Trophoblast cell (in vitro differentiated cells and primary cell): ENCODE data around the gene SCNN1G.

Source experiments
- DNase-seq, 2 donors: peaks; one replicate each; pipeline ENCODE4 v3.0.0-alpha.2; 2016
- H2AFZ ChIP-seq: 2 replicates; pipeline ENCODE4 v1.6.1; 2013; ENCODE audit warnings: low read length, moderate library complexity, mild to moderate bottlenecking; ENCODE audit not compliant: insufficient read depth, poor library complexity
- H2AK5ac ChIP-seq: 2 replicates; pipeline ENCODE4 v1.6.1; 2013; ENCODE audit warnings: mild to moderate bottlenecking, low read length
- H2BK120ac ChIP-seq: 2 replicates; pipeline ENCODE4 v1.6.1; 2013; ENCODE audit warnings: low read length, mild to moderate bottlenecking, moderate library complexity; ENCODE audit not compliant: insufficient read depth, poor library complexity
- H2BK12ac ChIP-seq: 2 replicates; pipeline ENCODE4 v1.6.1; 2013; ENCODE audit warnings: mild to moderate bottlenecking, low read length, moderate library complexity
- H2BK5ac ChIP-seq: 2 replicates; pipeline ENCODE4 v1.6.1; 2013; ENCODE audit warnings: low read length, low read depth, moderate library complexity, mild to moderate bottlenecking; ENCODE audit not compliant: poor library complexity
- H3K14ac ChIP-seq: 2 replicates; pipeline ENCODE4 v1.6.1; 2013; ENCODE audit warnings: mild to moderate bottlenecking, low read length
- H3K18ac ChIP-seq: 2 replicates; pipeline ENCODE4 v1.6.1; 2013; ENCODE audit warnings: mild to moderate bottlenecking, low read length
- H3K23ac ChIP-seq: 2 replicates; pipeline ENCODE4 v1.6.1; 2013; ENCODE audit warnings: low read length
- H3K27ac ChIP-seq: 2 replicates; pipeline ENCODE4 v1.5.1; 2013; ENCODE audit warnings: low read depth, mild to moderate bottlenecking, inconsistent platforms, low read length, moderate library complexity
- H3K27me3 ChIP-seq: 2 replicates; pipeline ENCODE4 v1.6.1; 2013; ENCODE audit warnings: inconsistent platforms, mild to moderate bottlenecking, low read length, moderate library complexity; ENCODE audit not compliant: insufficient read depth
- H3K36me3 ChIP-seq, 2 experiments: 1 replicate in 1 of 2; 2 replicates in 1 of 2; pipeline ENCODE4 v1.6.1; 2013; ENCODE audit warnings: low read length in 2 of 2, mild to moderate bottlenecking in 2 of 2, moderate library complexity in 1 of 2; ENCODE audit not compliant: insufficient read depth in 2 of 2, control insufficient read depth in 1 of 2
- H3K4ac ChIP-seq: 2 replicates; pipeline ENCODE4 v1.6.1; 2013; ENCODE audit warnings: low read depth, mild to moderate bottlenecking, low read length, moderate library complexity
- H3K4me1 ChIP-seq, 2 experiments: 1 replicate in 1 of 2; 2 replicates in 1 of 2; pipeline ENCODE4 v1.6.1; 2013; ENCODE audit warnings: low read length in 2 of 2, mild to moderate bottlenecking in 2 of 2, moderate library complexity in 1 of 2; ENCODE audit not compliant: insufficient read depth in 2 of 2, control insufficient read depth in 1 of 2
- H3K4me2 ChIP-seq: 2 replicates; pipeline ENCODE4 v1.6.1; 2013; ENCODE audit warnings: inconsistent platforms, mild to moderate bottlenecking, low read length, moderate library complexity
- H3K4me3 ChIP-seq: 2 replicates; pipeline ENCODE4 v1.5.1; 2013; ENCODE audit warnings: mild to moderate bottlenecking, low read depth, low read length, inconsistent platforms
- H3K79me1 ChIP-seq: one replicate; pipeline ENCODE4 v1.6.1; 2013; ENCODE audit warnings: low read length
- H3K79me2 ChIP-seq: 2 replicates; pipeline ENCODE4 v1.6.1; 2013; ENCODE audit warnings: low read length, mild to moderate bottlenecking; ENCODE audit not compliant: control insufficient read depth, insufficient read depth, poor library complexity
- H3K9ac ChIP-seq: 2 replicates; pipeline ENCODE4 v1.6.1; 2013; ENCODE audit warnings: mild to moderate bottlenecking, low read length
- H3K9me3 ChIP-seq: 2 replicates; pipeline ENCODE4 v1.6.1; 2013; ENCODE audit warnings: low read depth, mild to moderate bottlenecking, control low read depth, inconsistent platforms, low read length; ENCODE audit not compliant: insufficient read depth
- H4K12ac ChIP-seq: 2 replicates; pipeline ENCODE4 v1.6.1; 2013; ENCODE audit warnings: low read depth, mild to moderate bottlenecking, low read length, moderate library complexity
- H4K8ac ChIP-seq: 2 replicates; pipeline ENCODE4 v1.6.1; 2013; ENCODE audit warnings: low read depth, mild to moderate bottlenecking, low read length, moderate library complexity
- H4K91ac ChIP-seq: one replicate; pipeline ENCODE4 v1.6.1; 2013; ENCODE audit warnings: low read depth, mild to moderate bottlenecking, low read length, moderate library complexity
- WGBS: extraction: QIAGEN DNeasy Blood & Tissue Kit; methylation state at CpG from one replicate; pipeline ENCODE4 v1.1.7; 2013; ENCODE audit warnings: missing lambda C conversion rate; ENCODE audit not compliant: insufficient read length, insufficient coverage; ENCODE audit errors: extremely low coverage; 5-methylcytosine and 5-hydroxymethylcytosine counted together

The SCNN1G gene

GRCh38 chr16:23196539-23196938 lies 14.0 kb downstream of the SCNN1G start:
- H3K27me3 ChIP-seq, result no peaks in the 10 kb centered on the region
- no peak overlapping the region for H3K4me2 ChIP-seq
- no peak for DNase-seq
- no peak overlapping the region for H2BK120ac ChIP-seq
- no CpG with 5 or more reads among the region's 5 CpGs for WGBS
- H2BK12ac ChIP-seq, result no peak overlapping the region
- H3K36me3 ChIP-seq, result no peaks in the 10 kb centered on the region
- no peak overlapping the region for H3K4ac ChIP-seq
- no peak overlapping the region for H3K23ac ChIP-seq
- no peak overlapping the region for H4K8ac ChIP-seq
- H4K12ac ChIP-seq, result no peak overlapping the region
- no peaks in the 10 kb centered on the region for H3K79me1 ChIP-seq
- no peak overlapping the region for H3K18ac ChIP-seq
- H3K9ac ChIP-seq, result no peak overlapping the region
- H2AK5ac ChIP-seq, result no peak overlapping the region
- no peak overlapping the region for H3K4me3 ChIP-seq
- H3K27ac ChIP-seq, result no peak overlapping the region
- H2BK5ac ChIP-seq, result no peak overlapping the region
- no peak overlapping the region for H3K14ac ChIP-seq
- no peak overlapping the region for H4K91ac ChIP-seq
- H3K79me2 ChIP-seq, result no peaks in the 10 kb centered on the region
- H2AFZ ChIP-seq, result no peak overlapping the region
- H3K4me1 ChIP-seq, result no peaks in the 10 kb centered on the region
- H3K9me3 ChIP-seq, result no peaks in the 10 kb centered on the region

GRCh38 chr16:23202166-23202565 lies 19.6 kb downstream of the SCNN1G start:
- no peak overlapping the region for H3K18ac ChIP-seq

GRCh38 chr16:23206986-23207385 lies 24.4 kb downstream of the SCNN1G start:
- H3K4ac ChIP-seq, result no peak overlapping the region
- no peak overlapping the region for H2BK120ac ChIP-seq
- no peak overlapping the region for H3K23ac ChIP-seq
- no peak overlapping the region for H3K4me3 ChIP-seq
- H3K14ac ChIP-seq, result no peak overlapping the region
- no peaks in the 10 kb centered on the region for H3K79me1 ChIP-seq
- no peak overlapping the region for H3K9ac ChIP-seq
- peaks cover 2% of the 10 kb centered on the region for H3K9me3 ChIP-seq
- no peak overlapping the region for H2AFZ ChIP-seq
- no peak overlapping the region for H4K91ac ChIP-seq
- no peak overlapping the region for H3K27ac ChIP-seq
- no peaks in the 10 kb centered on the region for H3K79me2 ChIP-seq
- H3K36me3 ChIP-seq, result no peaks in the 10 kb centered on the region
- no peak overlapping the region for H2BK5ac ChIP-seq
- no peak overlapping the region for H4K8ac ChIP-seq
- no peak overlapping the region for H2AK5ac ChIP-seq
- no peak overlapping the region for H2BK12ac ChIP-seq
- no CpG with 5 or more reads among the region's 7 CpGs for WGBS
- no peak overlapping the region for H3K4me2 ChIP-seq
- no peak overlapping the region for H3K18ac ChIP-seq
- no peaks in the 10 kb centered on the region for H3K27me3 ChIP-seq
- H4K12ac ChIP-seq, result no peak overlapping the region
- peak in 1 of 2 donors; percentile 15 for DNase-seq
- H3K4me1 ChIP-seq, result no peaks in the 10 kb centered on the region

More at GRCh38 chr16:23202166-23202565, 19.6 kb downstream of the SCNN1G start:
- no peak overlapping the region for H3K4me3 ChIP-seq
- H3K36me3 ChIP-seq, result no peaks in the 10 kb centered on the region
- H3K27me3 ChIP-seq, result no peaks in the 10 kb centered on the region
- H2BK120ac ChIP-seq, result no peak overlapping the region
- no peak overlapping the region for H4K8ac ChIP-seq
- DNase-seq, result no peak
- H3K4me1 ChIP-seq, result no peaks in the 10 kb centered on the region
- no peak overlapping the region for H3K4ac ChIP-seq
- no CpG with 5 or more reads among the region's 1 CpG for WGBS
- H2BK12ac ChIP-seq, result no peak overlapping the region
- no peaks in the 10 kb centered on the region for H3K79me2 ChIP-seq
- no peaks in the 10 kb centered on the region for H3K79me1 ChIP-seq
- no peak overlapping the region for H4K12ac ChIP-seq
- no peaks in the 10 kb centered on the region for H3K9me3 ChIP-seq
- no peak overlapping the region for H3K23ac ChIP-seq
- no peak overlapping the region for H2BK5ac ChIP-seq
- H3K27ac ChIP-seq, result no peak overlapping the region
- H3K9ac ChIP-seq, result no peak overlapping the region
- no peak overlapping the region for H2AFZ ChIP-seq
- H4K91ac ChIP-seq, result no peak overlapping the region
- H3K14ac ChIP-seq, result no peak overlapping the region
- H2AK5ac ChIP-seq, result no peak overlapping the region
- no peak overlapping the region for H3K4me2 ChIP-seq

GRCh38 chr16:23207485-23207884 lies 24.9 kb downstream of the SCNN1G start:
- Histone ChIP-seq H2BK12ac (no peak overlapping the region), H3K79me1 (no peaks in the 10 kb centered on the region), H2AK5ac (no peak overlapping the region), H3K4me1 (no peaks in the 10 kb centered on the region), H4K8ac (no peak overlapping the region), H3K18ac (no peak overlapping the region), H2BK120ac (no peak overlapping the region), H2BK5ac (no peak overlapping the region), H3K4me3 (no peak overlapping the region), H3K9me3 (peaks cover 2% of the 10 kb centered on the region), H4K91ac (no peak overlapping the region), H3K9ac (no peak overlapping the region), H3K4me2 (no peak overlapping the region), H3K79me2 (no peaks in the 10 kb centered on the region), H2AFZ (no peak overlapping the region), H3K36me3 (no peaks in the 10 kb centered on the region), H3K14ac (no peak overlapping the region), H4K12ac (no peak overlapping the region), H3K27me3 (no peaks in the 10 kb centered on the region), H3K27ac (no peak overlapping the region), H3K4ac (no peak overlapping the region), H3K23ac (no peak overlapping the region)
- DNase-seq, result no peak
- WGBS, result no CpG with 5 or more reads among the region's 3 CpGs
